Ovary (tissue), 9 donors: ENCODE data around the gene DOCK4. TPM values are rescaled to one million over a fixed set of nuclear protein-coding genes. Genes with fewer than 3 reads are reported as not detected.

Source experiments
- DNase-seq, 5 donors: peaks; one replicate each; pipeline ENCODE4 v3.0.0-alpha.2; 2019 to 2020
- H3K27ac ChIP-seq, 2 donors: fragments of 200-600 bp; one replicate each; pipeline versions ENCODE4 v1.5.1 to v1.8.0; 2019 to 2022
- H3K27me3 ChIP-seq: fragments of 200-600 bp; one replicate; pipeline ENCODE4 v1.8.0; 2022
- H3K36me3 ChIP-seq: fragments of 200-600 bp; sonication (generic); one replicate; pipeline ENCODE4 v1.5.1; 2019
- H3K4me1 ChIP-seq: one replicate; pipeline ENCODE4 v1.8.1; 2013; ENCODE audit warnings: mild to moderate bottlenecking, moderate library complexity; ENCODE audit not compliant: insufficient read depth
- H3K4me3 ChIP-seq: fragments of 200-600 bp; sonication (generic); one replicate; pipeline ENCODE4 v1.5.1; 2017
- H3K9me3 ChIP-seq, 2 donors: fragments of 200-600 bp in 1 of 2; sonication (generic) in 1 of 2; one replicate each; pipeline versions ENCODE4 v1.5.1 to v1.8.1; 2013 to 2019; ENCODE audit warnings: mild to moderate bottlenecking in 1 of 2, moderate library complexity in 1 of 2
- EP300 ChIP-seq: sonication (generic); formaldehyde crosslinking; IDR thresholded peaks from one replicate; pipeline ENCODE4 v1.6.1; 2017; ENCODE audit warnings: antibody characterized with exemption
- POLR2A ChIP-seq: fragments of 450-650 bp; IDR thresholded peaks from one replicate; pipeline ENCODE4 v1.6.1; 2017; ENCODE audit warnings: antibody characterized with exemption, mild to moderate bottlenecking, moderate library complexity
- WGBS, 3 donors: extraction: QIAGEN DNeasy Blood & Tissue Kit in 1 of 3; methylation state at CpG; one replicate each; pipeline versions ENCODE4 v1.1.5 to v1.1.7; 2013 to 2017; 5-methylcytosine and 5-hydroxymethylcytosine counted together
- intact Hi-C, 4 donors: fragments of 100-400 bp; cut with DNase I; formaldehyde crosslinking; loops; one replicate each; pipeline versions ENCODE4 v1.11.0 to v1.15.1; 2022 to 2023
- polyA plus RNA-seq, 2 donors: library from polyadenylated mRNA; stranded (reverse); fragments of 200-250 nt in 1 of 2; fragments of 350-450 nt in 1 of 2; fragmentation: Illumina TruSeq in 1 of 2; extraction: RNeasy Lipid Tissue Mini Kit (QIAGEN cat#74804) in 1 of 2; gene quantifications; one replicate each; pipeline ENCODE4 v1.2.3, GENCODE V29; 2013 to 2014
- total RNA-seq, 7 donors: library from RNA; depleted of rRNA in 2 of 7; stranded (reverse); fragments of >200 nt in 2 of 7; fragmentation: NEBNext Ultra II Directional in 3 of 7; extraction: Animal tissue kit (Norgen Biotek cat#: 25700) in 3 of 7; gene quantifications; one replicate each; pipeline versions ENCODE4 v1.1.0 to v1.2.4, GENCODE V29; 2016 to 2023
- TF ChIP-seq, protein P1 (sequence below), 3 donors: fragments of 450-650 bp in 2 of 3; fragments of 200-600 bp in 1 of 3; IDR thresholded peaks; one replicate each; pipeline versions ENCODE4 v1.5.1 to v1.8.0; 2016 to 2022; ENCODE audit warnings: antibody characterized with exemption in 3 of 3, mild to moderate bottlenecking in 1 of 3
- donor health status: DM: no; HTN: no; CAD: no; lungs with moderate emphysema.
- donor health status: DM: no; HTN: no; CAD: no.
- donor health status: Bipolar disorder and iron deficiency.
- donor health status: DM: yes; HTN: yes; CAD: no.
- donor health status: DM: no; HTN: no; CAD: no.
- donor health status: DM: yes; HTN: yes; CAD: no.

DOCK4 gene
- total and polyA plus RNA-seq, 9 donors: 9.5 to 39.7 (median 27.3) TPM

DNA sequence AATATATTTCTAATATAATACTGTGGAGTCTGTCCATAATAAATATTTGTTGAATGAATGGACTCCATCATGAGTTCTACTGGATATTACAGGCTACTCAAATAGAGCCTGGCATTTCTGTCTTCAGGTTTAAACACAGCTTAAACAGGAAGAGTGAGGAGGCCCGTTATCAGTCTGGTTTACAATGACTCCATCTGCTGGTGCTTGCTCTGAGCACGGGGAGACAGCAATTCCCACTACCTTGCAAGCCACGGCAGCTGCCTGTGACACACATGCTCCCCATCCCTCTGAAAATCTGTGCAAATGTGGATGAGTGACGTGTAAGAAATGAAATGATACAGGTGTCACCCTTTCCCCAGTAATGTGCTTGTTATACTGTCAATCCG is 350.4 kb downstream of the DOCK4 start:
- no peaks in the 10 kb centered on the region for H3K36me3 ChIP-seq
- no peaks in the 10 kb centered on the region for H3K4me1 ChIP-seq
- no peaks in the 10 kb centered on the region for H3K9me3 ChIP-seq
- TF ChIP-seq, protein P1, sequence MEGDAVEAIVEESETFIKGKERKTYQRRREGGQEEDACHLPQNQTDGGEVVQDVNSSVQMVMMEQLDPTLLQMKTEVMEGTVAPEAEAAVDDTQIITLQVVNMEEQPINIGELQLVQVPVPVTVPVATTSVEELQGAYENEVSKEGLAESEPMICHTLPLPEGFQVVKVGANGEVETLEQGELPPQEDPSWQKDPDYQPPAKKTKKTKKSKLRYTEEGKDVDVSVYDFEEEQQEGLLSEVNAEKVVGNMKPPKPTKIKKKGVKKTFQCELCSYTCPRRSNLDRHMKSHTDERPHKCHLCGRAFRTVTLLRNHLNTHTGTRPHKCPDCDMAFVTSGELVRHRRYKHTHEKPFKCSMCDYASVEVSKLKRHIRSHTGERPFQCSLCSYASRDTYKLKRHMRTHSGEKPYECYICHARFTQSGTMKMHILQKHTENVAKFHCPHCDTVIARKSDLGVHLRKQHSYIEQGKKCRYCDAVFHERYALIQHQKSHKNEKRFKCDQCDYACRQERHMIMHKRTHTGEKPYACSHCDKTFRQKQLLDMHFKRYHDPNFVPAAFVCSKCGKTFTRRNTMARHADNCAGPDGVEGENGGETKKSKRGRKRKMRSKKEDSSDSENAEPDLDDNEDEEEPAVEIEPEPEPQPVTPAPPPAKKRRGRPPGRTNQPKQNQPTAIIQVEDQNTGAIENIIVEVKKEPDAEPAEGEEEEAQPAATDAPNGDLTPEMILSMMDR (IDR thresholded peaks at IDR 0.05): no peak
- TF ChIP-seq POLR2A (no peak), EP300 (no peak)
- WGBS, 3 donors: 38 to 49% (median 45%) methylated on average over 5 of the region's 5 CpGs
- intact Hi-C loops: loop anchor here in 1 of 4 donors (10.0 kb wide), 1 partner anchor 91 kb away; no protein-coding TSS in a partner anchor
- no peak overlapping the region for H3K4me3 ChIP-seq
- DNase-seq: no peak
- no peak overlapping the region for H3K27ac ChIP-seq
- no peaks in the 10 kb centered on the region for H3K27me3 ChIP-seq

DNA sequence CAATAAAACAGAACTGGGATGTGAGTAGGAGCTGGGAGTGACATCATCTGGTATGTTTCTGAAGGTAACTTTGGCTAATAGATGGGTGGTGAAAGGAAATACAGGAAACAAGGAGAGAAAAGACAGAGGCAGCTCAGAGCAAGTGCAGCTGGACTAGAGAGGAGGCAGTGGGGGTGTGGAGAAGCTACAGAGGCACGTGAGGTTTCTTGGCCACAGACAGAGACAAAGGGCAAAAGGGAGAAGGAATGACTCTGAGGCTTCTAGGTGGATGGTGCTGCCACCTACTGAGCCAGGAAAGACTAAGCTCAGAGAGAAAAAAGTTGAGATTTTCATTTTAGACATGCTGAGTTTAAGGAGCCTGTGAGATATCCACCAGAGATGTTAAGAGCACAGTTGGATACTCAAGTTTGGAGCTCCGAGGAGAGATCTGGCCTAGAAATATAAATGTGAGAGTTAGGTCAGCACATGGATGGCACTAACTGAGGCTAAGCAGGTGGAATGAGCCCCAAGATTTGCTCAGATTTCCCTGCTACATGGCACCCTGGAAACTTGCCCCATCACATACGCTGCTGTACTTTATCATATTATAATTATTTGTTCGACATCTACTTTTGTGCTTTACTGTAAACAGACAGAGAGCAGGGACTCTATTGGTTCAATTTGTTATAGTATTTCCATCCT is 350.9 kb downstream of the DOCK4 start:
- H3K9me3 ChIP-seq: no peaks in the 10 kb centered on the region
- DNase-seq: peak in 1 of 5 donors; percentile 49
- no peak overlapping the region for H3K27ac ChIP-seq
- H3K4me1 ChIP-seq: no peaks in the 10 kb centered on the region
- H3K36me3 ChIP-seq: no peaks in the 10 kb centered on the region
- intact Hi-C loops: loop anchor here in 1 of 4 donors (10.0 kb wide), 1 partner anchor 90 kb away; no protein-coding TSS in a partner anchor
- no peaks in the 10 kb centered on the region for H3K27me3 ChIP-seq
- WGBS, 3 donors: 49 to 62% (median 52%) methylated on average over 4 of the region's 4 CpGs
- TF ChIP-seq, protein P1 (IDR thresholded peaks at IDR 0.05): no peak
- TF ChIP-seq EP300 (no peak), POLR2A (no peak)
- no peak overlapping the region for H3K4me3 ChIP-seq

DNA sequence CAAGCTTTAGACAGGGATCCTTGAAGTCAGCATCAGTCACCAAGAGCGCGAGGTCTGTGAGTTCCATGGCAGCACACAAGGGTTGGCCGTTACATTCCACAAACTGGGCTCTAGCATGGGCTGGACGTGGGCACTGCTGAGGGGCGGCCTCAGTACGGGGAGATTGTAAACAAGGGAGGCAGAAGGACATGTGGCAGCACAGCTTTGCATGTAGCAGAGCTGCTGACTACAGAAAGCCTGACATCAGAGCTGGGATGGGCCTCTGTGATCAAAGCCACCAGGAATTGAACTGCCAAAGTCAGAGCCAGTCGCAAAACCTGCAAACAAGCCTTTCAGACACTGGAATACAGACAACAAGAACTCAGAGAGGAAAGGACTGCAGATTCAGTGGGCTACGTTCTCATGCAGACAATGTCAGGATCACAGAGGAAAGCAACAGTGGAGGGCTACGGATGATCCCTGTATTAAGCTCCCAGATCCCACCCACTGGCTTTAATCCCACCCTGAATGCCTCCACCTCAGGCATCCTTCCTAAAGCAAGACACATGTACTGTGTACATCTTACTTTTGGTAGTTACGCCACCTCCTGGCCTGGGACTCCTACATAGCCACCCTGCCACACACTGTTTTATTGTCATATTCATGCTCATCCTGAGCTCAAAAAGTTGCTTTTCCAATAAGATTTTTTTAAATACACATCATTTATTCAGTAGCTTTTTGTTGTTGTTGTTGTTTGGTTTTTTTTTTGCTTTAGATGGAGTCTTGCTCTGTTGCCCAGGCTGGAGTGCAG is 352.8 kb downstream of the DOCK4 start:
- TF ChIP-seq, protein P1 (IDR thresholded peaks at IDR 0.05): no peak
- no peak overlapping the region for H3K27ac ChIP-seq
- intact Hi-C loops: loop anchor here in 1 of 4 donors (10.0 kb wide), 1 partner anchor 89 kb away; no protein-coding TSS in a partner anchor
- no peak for DNase-seq
- WGBS, 3 donors: 90 to 93% (median 92%) methylated on average over 10 of the region's 10 CpGs
- no peaks in the 10 kb centered on the region for H3K9me3 ChIP-seq
- no peaks in the 10 kb centered on the region for H3K27me3 ChIP-seq
- H3K36me3 ChIP-seq: no peaks in the 10 kb centered on the region
- no peak overlapping the region for H3K4me3 ChIP-seq
- H3K4me1 ChIP-seq: no peaks in the 10 kb centered on the region

DNA sequence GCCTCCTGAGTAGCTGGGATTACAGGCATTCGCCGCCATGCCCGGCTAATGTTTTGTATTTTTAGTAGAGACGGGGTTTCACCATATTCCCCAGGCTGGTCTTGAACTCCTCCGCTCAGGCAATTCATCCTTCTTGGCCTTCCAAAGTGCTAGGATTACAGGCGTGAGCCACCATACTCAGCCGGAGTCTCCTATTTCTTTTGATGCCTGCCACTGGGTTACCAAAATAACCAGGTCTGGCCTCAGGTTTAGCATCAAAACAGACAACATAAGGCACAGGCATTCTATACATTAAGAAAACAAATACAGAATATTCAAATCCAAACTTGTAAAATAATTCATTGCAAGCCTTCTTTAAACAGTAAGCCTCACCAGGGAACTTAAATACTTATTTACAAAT is 354.1 kb downstream of the DOCK4 start:
- Histone ChIP-seq H3K36me3 (no peaks in the 10 kb centered on the region), H3K4me1 (no peaks in the 10 kb centered on the region), H3K4me3 (no peak overlapping the region), H3K27me3 (no peaks in the 10 kb centered on the region), H3K27ac (no peak overlapping the region), H3K9me3 (no peaks in the 10 kb centered on the region)
- no peak for TF ChIP-seq POLR2A
- intact Hi-C loops: loop anchor here in 1 of 4 donors (10.0 kb wide), 1 partner anchor 87 kb away; no protein-coding TSS in a partner anchor
- DNase-seq: no peak
- WGBS, 3 donors: 95 to 97% (median 95%) methylated on average over 7 of the region's 7 CpGs

DNA sequence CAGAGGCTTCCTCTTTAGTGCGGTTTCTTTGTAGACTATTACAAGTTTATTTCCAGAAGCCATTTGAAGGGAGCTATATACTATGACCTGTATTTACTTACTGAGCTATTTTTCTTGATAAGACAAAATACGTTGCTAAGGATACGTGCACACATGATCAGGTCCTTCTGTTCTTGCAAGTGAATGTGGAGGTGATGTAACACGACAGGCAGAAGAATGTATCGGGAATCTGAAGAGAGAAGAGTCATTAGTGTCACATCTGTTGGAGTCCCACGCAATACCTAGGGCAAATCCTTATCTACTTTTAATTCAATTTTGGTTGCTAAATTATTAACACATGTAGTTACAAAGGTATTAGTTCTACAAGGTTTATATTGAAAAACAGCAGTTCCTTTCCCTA is 359.3 kb downstream of the DOCK4 start:
- H3K9me3 ChIP-seq: no peaks in the 10 kb centered on the region
- no peaks in the 10 kb centered on the region for H3K27me3 ChIP-seq
- H3K4me3 ChIP-seq: no peak overlapping the region
- no peaks in the 10 kb centered on the region for H3K36me3 ChIP-seq
- 91 to 92% (median 92%) methylated on average over 6 of the region's 6 CpGs for WGBS, 3 donors
- DNase-seq: no peak
- TF ChIP-seq EP300: no peak
- TF ChIP-seq, protein P1 (IDR thresholded peaks at IDR 0.05): no peak
- TF ChIP-seq POLR2A: no peak
- H3K4me1 ChIP-seq: no peaks in the 10 kb centered on the region
- H3K27ac ChIP-seq: no peak overlapping the region
- intact Hi-C loops: no loop called here
